Endothelial cell of umbilical vein (primary cell): ENCODE results near the gene YWHAE. TPM values are rescaled to one million over a fixed set of nuclear protein-coding genes. Genes with fewer than 3 reads are reported as not detected.
"Not testable (repeated sequence)": the region's sequence is repeated elsewhere in the genome, so short reads cannot be mapped to it uniquely, and the experiment has no call there.

ENCODE experiments used
- BruUV-seq: library from RNA; stranded (reverse); fragments of 400-500 nt; replicated peaks from 2 replicates; lab custom pipeline; 2021; lab: Mats Ljungman, UMichigan
- CTCF ChIA-PET: fragments of 300-600, 350-600 bp; sonication (Branson Sonifier 250); formaldehyde crosslinking; loops from one replicate; lab custom pipeline; 2021; ENCODE audit warnings: antibody characterized with exemption, inconsistent platforms; lab: Charles Lee
- POLR2A ChIA-PET: fragments of 300-600, 350-600 bp; sonication (Branson Sonifier 250); formaldehyde crosslinking; loops from one replicate; lab custom pipeline; 2021; ENCODE audit warnings: antibody characterized with exemption, inconsistent platforms; lab: Charles Lee
- DNase-seq: peaks from one replicate; pipeline ENCODE4 v3.0.0-alpha.2; 2011; ENCODE audit warnings: low read depth, low spot score
- FAIRE-seq: peaks from 2 replicates; lab custom pipeline; 2011; peaks lifted over from hg19 to GRCh38; lab: Jason Lieb, UNC
- H2AFZ ChIP-seq: 2 replicates; pipeline ENCODE4 v1.6.0; 2012; ENCODE audit warnings: low read depth, low read length, control low read depth, inconsistent platforms
- H3K27ac ChIP-seq: 2 replicates; pipeline ENCODE4 v1.5.1; 2011; ENCODE audit warnings: low read depth, mild to moderate bottlenecking, control low read depth, low read length, moderate library complexity; ENCODE audit not compliant: insufficient read depth
- H3K27me3 ChIP-seq, 2 experiments: 2 replicates each; pipeline versions ENCODE4 v1.6.0 to v1.6.1; 2011; ENCODE audit warnings: low read length in 2 of 2, mixed read lengths in 1 of 2; ENCODE audit not compliant: control insufficient read depth in 2 of 2, insufficient read depth in 2 of 2
- H3K36me3 ChIP-seq, 2 experiments: 2 replicates in 1 of 2; 3 replicates in 1 of 2; pipeline ENCODE4 v1.5.1; 2011; ENCODE audit warnings: low read length in 2 of 2, mild to moderate bottlenecking in 1 of 2, moderate library complexity in 1 of 2; ENCODE audit not compliant: control insufficient read depth in 2 of 2, insufficient read depth in 2 of 2; ENCODE audit errors: extremely low read depth in 1 of 2
- H3K4me1 ChIP-seq: 3 replicates; pipeline ENCODE4 v1.5.1; 2011; ENCODE audit warnings: mild to moderate bottlenecking, low read length; ENCODE audit not compliant: control insufficient read depth, insufficient read depth; ENCODE audit errors: extremely low read depth
- H3K4me2 ChIP-seq: 2 replicates; pipeline ENCODE4 v1.6.1; 2011; ENCODE audit warnings: low read length, control low read depth, mixed read lengths; ENCODE audit not compliant: insufficient read depth
- H3K4me3 ChIP-seq, 3 experiments: fragments of 200-600 bp in 1 of 3; sonication (generic), shearing (Covaris generic) in 1 of 3; replicated peaks in 1 of 3; 2 replicates each; pipeline ENCODE4 v1.5.1; 2011 to 2016; ENCODE audit warnings: control low read depth in 3 of 3, low read length in 3 of 3, mild to moderate bottlenecking in 2 of 3, inconsistent platforms in 1 of 3, low read depth in 1 of 3, moderate library complexity in 1 of 3; ENCODE audit not compliant: insufficient read depth in 1 of 3
- H3K79me2 ChIP-seq: 2 replicates; pipeline ENCODE4 v1.6.0; 2012; ENCODE audit warnings: low read length, inconsistent platforms; ENCODE audit not compliant: control insufficient read depth, insufficient read depth
- H3K9ac ChIP-seq: replicated peaks from 2 replicates; pipeline ENCODE3; 2011; ENCODE audit warnings: low read length, control low read depth; ENCODE audit not compliant: insufficient read depth; ENCODE audit errors: extremely low read depth
- H3K9me1 ChIP-seq: replicated peaks from 3 replicates; pipeline ENCODE4 v1.6.0; 2011; ENCODE audit warnings: mild to moderate bottlenecking, low read length; ENCODE audit not compliant: control insufficient read depth, insufficient read depth; ENCODE audit errors: extremely low read depth
- H3K9me3 ChIP-seq: replicated peaks from 2 replicates; pipeline ENCODE4 v1.5.1; 2012; ENCODE audit warnings: low read length, inconsistent platforms; ENCODE audit not compliant: control insufficient read depth, insufficient read depth
- H4K20me1 ChIP-seq: replicated peaks from 2 replicates; pipeline ENCODE3; 2011; ENCODE audit warnings: mild to moderate bottlenecking, low read length; ENCODE audit not compliant: control insufficient read depth, insufficient read depth; ENCODE audit errors: extremely low read depth
- CTCF ChIP-seq, 2 donors: IDR thresholded peaks; 1 replicate in 1 of 2; 2 replicates in 1 of 2; pipeline ENCODE4 v1.5.1; 2011; ENCODE audit warnings: low read length in 2 of 2, mild to moderate bottlenecking in 2 of 2, moderate library complexity in 2 of 2, control low read depth in 1 of 2, inconsistent platforms in 1 of 2, low read depth in 1 of 2; ENCODE audit not compliant: insufficient read depth in 1 of 2; ENCODE audit errors: extremely low read depth in 1 of 2
- EZH2 ChIP-seq: IDR thresholded peaks from 2 replicates; pipeline ENCODE4 v1.6.1; 2012; ENCODE audit warnings: borderline replicate concordance, low read depth, mild to moderate bottlenecking, moderate library complexity, low read length, inconsistent platforms; ENCODE audit not compliant: severe bottlenecking
- FOS ChIP-seq: IDR thresholded peaks from 2 replicates; pipeline ENCODE4 v1.6.1; 2011; ENCODE audit warnings: mild to moderate bottlenecking, low read length, moderate library complexity, borderline replicate concordance; ENCODE audit not compliant: insufficient read depth
- GATA2 ChIP-seq: IDR thresholded peaks from 2 replicates; pipeline ENCODE4 v1.7.0; 2011; ENCODE audit warnings: low read depth, mild to moderate bottlenecking, moderate library complexity, mixed read lengths, low read length; ENCODE audit not compliant: insufficient read length, insufficient read depth
- JUN ChIP-seq: IDR thresholded peaks from 2 replicates; pipeline ENCODE4 v1.6.1; 2011; ENCODE audit warnings: borderline replicate concordance, low read depth; ENCODE audit not compliant: insufficient read length, insufficient read depth
- MAX ChIP-seq: IDR thresholded peaks from 2 replicates; pipeline ENCODE4 v1.6.1; 2011; ENCODE audit not compliant: insufficient read depth, insufficient read length
- MYC ChIP-seq: IDR thresholded peaks from one replicate; pipeline ENCODE4 v1.6.1; 2011; ENCODE audit warnings: mild to moderate bottlenecking, low read depth, low read length
- POLR2A ChIP-seq: IDR thresholded peaks from 2 replicates; pipeline ENCODE4 v1.6.1; 2012; ENCODE audit warnings: low read depth, mild to moderate bottlenecking, control low read depth, low read length
- POLR2AphosphoS5 ChIP-seq: IDR thresholded peaks from 2 replicates; pipeline ENCODE4 v1.6.1; 2012; ENCODE audit warnings: low read depth, mild to moderate bottlenecking, control low read depth, low read length, moderate library complexity; ENCODE audit not compliant: insufficient read depth
- dilution Hi-C: fragments of 300-500 bp; cut with MboI; formaldehyde crosslinking; loops from one replicate; pipeline ENCODE4 v1.15.0; 2019; ENCODE audit warnings: low sequenced_read_pairs; ENCODE audit not compliant: extremely low pct_ligation_motif_present
- intact Hi-C: fragments of 100-400 bp; cut with micrococcal nuclease; formaldehyde crosslinking; loops from one replicate; pipeline ENCODE4 v1.10.0; 2022
- polyA plus RNA-seq, 4 experiments: library from polyadenylated mRNA; depleted of rRNA in 3 of 4; stranded (reverse) in 3 of 4; unstranded in 1 of 4; fragments of >200 nt; gene quantifications; 2 replicates each; pipeline versions ENCODE4 v1.2.1 to v1.2.3, GENCODE V29; 2011 to 2012; ENCODE audit warnings: missing spikeins in 1 of 4
- total RNA-seq: library from RNA; stranded (reverse); gene quantifications from 2 replicates; pipeline ENCODE4 v1.2.3, GENCODE V29; 2021

YWHAE gene
- total and polyA plus RNA-seq, 2 donors (not counting 3 experiments of a cell fraction or from before 2014, with no cell fraction given), result 396 to 819 TPM

- ChIA-PET CTCF (interaction anchor here (0.6 kb wide), 1 partner anchor 20 kb away, joined by 4 read pairs; the partner anchor contains the start of gene YWHAE), POLR2A (no interaction called here)
- peaks cover 25% of the 10 kb centered on the region for H3K4me1 ChIP-seq
- intact Hi-C loops, result no loop called here
- dilution Hi-C loops, result no loop called here
- no peak overlapping the region for H3K9ac ChIP-seq
- no peak for DNase-seq
- H3K27me3 ChIP-seq, result no peaks in the 10 kb centered on the region
- no peak overlapping the region for H3K4me3 ChIP-seq
- no peak overlapping the region for H2AFZ ChIP-seq
- H3K79me2 ChIP-seq, result peaks cover 25% of the 10 kb centered on the region
- no peaks in the 10 kb centered on the region for H3K9me3 ChIP-seq
- no peak overlapping the region for H3K27ac ChIP-seq
- H3K36me3 ChIP-seq, result peaks cover 3 to 17% of the 10 kb centered on the region in 2 experiments
- H3K9me1 ChIP-seq, result no peaks in the 10 kb centered on the region
- FAIRE-seq, result no peak
- TF ChIP-seq MYC (no peak), POLR2AphosphoS5 (no peak), MAX (no peak), CTCF (IDR thresholded peaks at IDR 0.05; ENCODE audit: extremely low read depth in 1 of 2, insufficient read depth in 1 of 2, low read depth in 1 of 2, low read length in 2 of 2) (no peak), EZH2 (no peak), GATA2 (no peak), FOS (no peak), POLR2A (no peak), JUN (no peak)
- BruUV-seq, result no TSS peak
- H3K4me2 ChIP-seq, result no peak overlapping the region
- peaks cover 4% of the 10 kb centered on the region for H4K20me1 ChIP-seq
Measured at GRCh38 chr17:1420163-1420562, 20.1 kb upstream of the YWHAE start.

GRCh38 chr17:1418476-1418875 lies 18.5 kb upstream of the YWHAE start:
- DNase-seq, FAIRE-seq, H3K4me3 ChIP-seq, H3K9me1 ChIP-seq, H3K9me3 ChIP-seq, BruUV-seq, intact Hi-C loops, H4K20me1 ChIP-seq, dilution Hi-C loops, H3K9ac ChIP-seq, CTCF ChIA-PET, POLR2A ChIA-PET, H2AFZ ChIP-seq, H3K4me2 ChIP-seq, H3K27me3 ChIP-seq, H3K27ac ChIP-seq: not testable (repeated sequence)
- peaks cover 20% of the 10 kb centered on the region for H3K79me2 ChIP-seq
- H3K36me3 ChIP-seq, result peaks cover 3 to 17% of the 10 kb centered on the region in 2 experiments
- H3K4me1 ChIP-seq, result peaks cover 23% of the 10 kb centered on the region
